CD14-positive monocyte (primary cell): ENCODE results near the gene ELMO2. TPM values are rescaled to one million over a fixed set of nuclear protein-coding genes. Genes with fewer than 3 reads are reported as not detected.

Experiments
- DNase-seq, 3 donors: peaks; one replicate each; pipeline ENCODE4 v3.0.0-alpha.2; 2011 to 2022
- H2AFZ ChIP-seq: 2 replicates; pipeline ENCODE4 v1.6.0; 2012; ENCODE audit warnings: mild to moderate bottlenecking, low read depth, low read length, inconsistent platforms; ENCODE audit not compliant: insufficient read depth, poor library complexity, severe bottlenecking
- H3K27ac ChIP-seq, 2 donors: 1 replicate in 1 of 2; 2 replicates in 1 of 2; pipeline ENCODE4 v1.5.1; 2012 to 2013; ENCODE audit warnings: low read length in 2 of 2, control low read depth in 1 of 2, inconsistent platforms in 1 of 2, low read depth in 1 of 2, mild to moderate bottlenecking in 1 of 2
- H3K27me3 ChIP-seq, 2 donors: one replicate each; pipeline versions ENCODE4 v1.6.0 to v1.6.1; 2011 to 2013; ENCODE audit warnings: low read length in 2 of 2; ENCODE audit not compliant: control insufficient read depth in 2 of 2, insufficient read depth in 2 of 2
- H3K36me3 ChIP-seq, 2 donors: replicated peaks in 1 of 2; 1 replicate in 1 of 2; 2 replicates in 1 of 2; pipeline versions ENCODE4 v1.5.1 to v1.6.1; 2012 to 2013; ENCODE audit warnings: low read length in 2 of 2, control low read depth in 1 of 2, inconsistent platforms in 1 of 2, mild to moderate bottlenecking in 1 of 2; ENCODE audit not compliant: insufficient read depth in 2 of 2, control insufficient read depth in 1 of 2
- H3K4me1 ChIP-seq, 2 donors: 1 replicate in 1 of 2; 2 replicates in 1 of 2; pipeline versions ENCODE4 v1.5.1 to v1.6.1; 2012 to 2013; ENCODE audit warnings: low read length in 2 of 2, control low read depth in 1 of 2, inconsistent platforms in 1 of 2, mild to moderate bottlenecking in 1 of 2, moderate library complexity in 1 of 2; ENCODE audit not compliant: insufficient read depth in 2 of 2, control insufficient read depth in 1 of 2
- H3K4me2 ChIP-seq: replicated peaks from 2 replicates; pipeline ENCODE3; 2012; ENCODE audit warnings: low read length, moderate library complexity, mild to moderate bottlenecking; ENCODE audit not compliant: poor library complexity, severe bottlenecking; ENCODE audit errors: extremely low read depth
- H3K4me3 ChIP-seq, 3 experiments: fragments of 200-600 bp in 1 of 3; sonication (generic) in 1 of 3; replicated peaks in 1 of 3; 1 replicate in 2 of 3; 2 replicates in 1 of 3; pipeline ENCODE4 v1.5.1; 2011 to 2013; ENCODE audit warnings: low read length in 3 of 3, mild to moderate bottlenecking in 3 of 3, control low read depth in 2 of 3, low read depth in 2 of 3, inconsistent platforms in 1 of 3, moderate library complexity in 1 of 3
- H3K79me2 ChIP-seq: 2 replicates; pipeline ENCODE4 v1.6.0; 2012; ENCODE audit warnings: mild to moderate bottlenecking, control low read depth, inconsistent platforms, low read length, moderate library complexity; ENCODE audit not compliant: insufficient read depth
- H3K9ac ChIP-seq: 2 replicates; pipeline ENCODE4 v1.6.0; 2017; ENCODE audit warnings: low read length, mild to moderate bottlenecking; ENCODE audit not compliant: insufficient read depth, poor library complexity, severe bottlenecking
- H3K9me3 ChIP-seq, 2 donors: replicated peaks in 1 of 2; 1 replicate in 1 of 2; 2 replicates in 1 of 2; pipeline versions ENCODE4 v1.5.1 to v1.6.1; 2012 to 2013; ENCODE audit warnings: low read length in 2 of 2, control low read depth in 1 of 2; ENCODE audit not compliant: control insufficient read depth in 1 of 2, insufficient read depth in 1 of 2
- H4K20me1 ChIP-seq: 2 replicates; pipeline ENCODE4 v1.6.0; 2012; ENCODE audit warnings: mild to moderate bottlenecking, low read length, control low read depth, moderate library complexity; ENCODE audit not compliant: insufficient read depth
- H3K27ac Mint-ChIP-seq, 7 donors: one replicate each; pipeline ENCODE4 v1.8.0; 2020; ENCODE audit warnings: mild to moderate bottlenecking in 7 of 7, mixed read lengths in 7 of 7, moderate library complexity in 6 of 7, inconsistent platforms in 2 of 7
- H3K27me3 Mint-ChIP-seq, 3 donors: one replicate each; pipeline ENCODE4 v1.8.0; 2021 to 2022; ENCODE audit warnings: low read depth in 3 of 3, mild to moderate bottlenecking in 3 of 3, mixed read lengths in 3 of 3, moderate library complexity in 3 of 3, inconsistent platforms in 1 of 3
- H3K36me3 Mint-ChIP-seq, 2 donors: one replicate each; pipeline ENCODE4 v1.8.0; 2020; ENCODE audit warnings: mixed read lengths in 2 of 2, inconsistent platforms in 1 of 2, mild to moderate bottlenecking in 1 of 2
- H3K4me1 Mint-ChIP-seq: one replicate; pipeline ENCODE4 v1.8.0; 2020; ENCODE audit warnings: mild to moderate bottlenecking, mixed read lengths
- H3K4me3 Mint-ChIP-seq, 2 donors: one replicate each; pipeline ENCODE4 v1.8.0; 2020; ENCODE audit warnings: mild to moderate bottlenecking in 2 of 2, mixed read lengths in 2 of 2, moderate library complexity in 1 of 2
- H3K9me3 Mint-ChIP-seq, 7 donors: one replicate each; pipeline ENCODE4 v1.8.0; 2020 to 2022; ENCODE audit warnings: mixed read lengths in 7 of 7, mild to moderate bottlenecking in 6 of 7, moderate library complexity in 6 of 7, inconsistent platforms in 2 of 7
- WGBS: methylation state at CpG from one replicate; pipeline ENCODE4 v1.1.5; 2013; ENCODE audit warnings: missing lambda C conversion rate; ENCODE audit not compliant: insufficient coverage; 5-methylcytosine and 5-hydroxymethylcytosine counted together
- intact Hi-C, 2 donors: fragments of 100-400 bp; cut with micrococcal nuclease; formaldehyde crosslinking; loops; one replicate each; pipeline versions ENCODE4 v1.15.0 to v1.15.1; 2023
- polyA plus RNA-seq, 3 donors: library from polyadenylated mRNA; depleted of rRNA in 1 of 3; unstranded in 2 of 3; stranded (reverse) in 1 of 3; fragments of 300-500 nt in 2 of 3; fragments of >200 nt in 1 of 3; fragmentation: Illumina TruSeq in 2 of 3; gene quantifications; 1 replicate in 2 of 3; 2 replicates in 1 of 3; pipeline ENCODE4 v1.2.3, GENCODE V29; 2012 to 2021
- TF ChIP-seq, protein P1 (sequence below): fragments of 200-600 bp; IDR thresholded peaks from one replicate; pipeline ENCODE4 v1.8.0; 2022; ENCODE audit warnings: antibody characterized with exemption, mild to moderate bottlenecking

ELMO2 gene
- polyA plus RNA-seq, 3 donors: 35.3 to 53.1 (median 42.3) TPM

DNA sequence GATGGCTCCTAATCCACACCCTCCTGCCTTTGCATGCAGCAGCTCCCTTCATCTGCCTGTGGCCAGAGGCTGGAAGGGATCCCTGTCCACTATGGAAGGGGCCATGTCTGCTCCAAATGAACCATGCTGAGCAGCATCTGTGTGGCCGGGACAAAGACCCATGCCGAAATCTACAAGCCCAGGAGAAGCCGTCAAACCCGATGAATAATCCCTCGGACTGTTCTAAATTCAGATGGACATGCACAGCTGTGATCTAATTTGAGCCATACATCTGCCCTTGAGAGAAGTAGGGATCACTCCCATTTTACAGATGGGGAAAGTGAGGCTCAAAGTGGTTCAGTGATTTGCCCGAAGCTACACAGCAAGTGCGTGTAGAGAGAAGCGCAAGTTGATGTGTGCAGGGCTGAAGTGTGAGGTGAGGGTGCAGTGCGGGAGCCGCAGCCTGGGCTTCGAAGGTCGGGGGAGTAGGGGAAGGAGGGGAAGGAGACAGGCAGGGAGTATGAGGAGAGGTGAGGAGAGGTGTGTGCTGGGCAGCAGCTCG is 75.5 kb downstream of the ELMO2 start:
- Histone ChIP-seq H3K79me2 (no peaks in the 10 kb centered on the region), H3K36me3 (no peaks in the 10 kb centered on the region), H3K9ac (no peak overlapping the region), H3K27ac (no peak overlapping the region), H3K9me3 (no peaks in the 10 kb centered on the region), H2AFZ (no peak overlapping the region), H3K27me3 (peaks cover 0 to 3% of the 10 kb centered on the region in 2 donors), H3K4me1 (no peaks in the 10 kb centered on the region), H4K20me1 (no peaks in the 10 kb centered on the region), H3K4me3 (no peak overlapping the region), H3K4me2 (no peak overlapping the region)
- Mint-ChIP-seq H3K27me3 (peaks cover 4 to 9% (median 5%) of the 10 kb centered on the region in 3 donors), H3K4me3 (no peak overlapping the region), H3K27ac (no peak overlapping the region), H3K4me1 (no peaks in the 10 kb centered on the region), H3K36me3 (no peaks in the 10 kb centered on the region), H3K9me3 (peaks cover 0 to 2% (median 0%) of the 10 kb centered on the region in 7 donors)
- TF ChIP-seq, protein P1, sequence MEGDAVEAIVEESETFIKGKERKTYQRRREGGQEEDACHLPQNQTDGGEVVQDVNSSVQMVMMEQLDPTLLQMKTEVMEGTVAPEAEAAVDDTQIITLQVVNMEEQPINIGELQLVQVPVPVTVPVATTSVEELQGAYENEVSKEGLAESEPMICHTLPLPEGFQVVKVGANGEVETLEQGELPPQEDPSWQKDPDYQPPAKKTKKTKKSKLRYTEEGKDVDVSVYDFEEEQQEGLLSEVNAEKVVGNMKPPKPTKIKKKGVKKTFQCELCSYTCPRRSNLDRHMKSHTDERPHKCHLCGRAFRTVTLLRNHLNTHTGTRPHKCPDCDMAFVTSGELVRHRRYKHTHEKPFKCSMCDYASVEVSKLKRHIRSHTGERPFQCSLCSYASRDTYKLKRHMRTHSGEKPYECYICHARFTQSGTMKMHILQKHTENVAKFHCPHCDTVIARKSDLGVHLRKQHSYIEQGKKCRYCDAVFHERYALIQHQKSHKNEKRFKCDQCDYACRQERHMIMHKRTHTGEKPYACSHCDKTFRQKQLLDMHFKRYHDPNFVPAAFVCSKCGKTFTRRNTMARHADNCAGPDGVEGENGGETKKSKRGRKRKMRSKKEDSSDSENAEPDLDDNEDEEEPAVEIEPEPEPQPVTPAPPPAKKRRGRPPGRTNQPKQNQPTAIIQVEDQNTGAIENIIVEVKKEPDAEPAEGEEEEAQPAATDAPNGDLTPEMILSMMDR: no peak
- intact Hi-C loops: no loop called here
- DNase-seq: no peak
- WGBS: 93% methylated on average over 13 of the region's 13 CpGs

DNA sequence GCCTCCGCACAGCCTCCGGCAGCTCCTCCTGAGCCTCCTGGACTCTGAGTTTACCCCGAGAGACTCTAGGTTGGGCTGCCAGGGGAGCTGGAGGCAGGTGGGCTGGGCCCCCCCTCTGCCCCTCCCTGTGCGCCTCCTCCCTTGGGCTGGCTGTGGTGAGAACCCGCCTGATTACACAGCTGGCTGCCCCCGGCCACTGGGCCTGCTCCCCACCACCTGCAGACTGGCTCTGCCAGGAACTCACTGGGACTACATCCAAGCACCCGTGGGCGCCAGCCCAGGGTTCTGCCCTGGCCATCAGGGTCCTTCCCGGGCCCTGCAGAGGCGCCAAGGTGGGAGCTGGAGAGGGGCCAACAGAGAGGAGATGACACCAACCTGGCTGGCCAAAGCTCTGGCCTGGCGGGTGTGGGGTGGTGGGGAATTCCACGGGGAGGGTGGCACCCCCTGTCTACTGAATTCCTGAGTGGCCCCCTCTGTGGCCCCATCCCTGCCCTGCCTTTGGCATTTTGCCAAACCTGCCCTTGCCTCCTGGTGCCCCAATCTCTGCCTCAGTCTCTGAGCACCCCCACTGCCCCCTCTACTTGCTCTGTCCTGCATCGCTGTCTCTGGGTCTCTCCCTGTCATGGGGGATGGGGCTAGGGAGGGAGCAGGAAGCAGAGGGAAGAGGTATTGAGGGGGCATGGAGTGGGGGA is 76.2 kb downstream of the ELMO2 start:
- Histone ChIP-seq H3K79me2 (no peaks in the 10 kb centered on the region), H3K9me3 (no peaks in the 10 kb centered on the region), H4K20me1 (no peaks in the 10 kb centered on the region), H2AFZ (no peak overlapping the region), H3K4me1 (no peaks in the 10 kb centered on the region), H3K36me3 (no peaks in the 10 kb centered on the region), H3K27ac (no peak overlapping the region), H3K9ac (no peak overlapping the region), H3K4me2 (no peak overlapping the region), H3K27me3 (peaks cover 0 to 3% of the 10 kb centered on the region in 2 donors), H3K4me3 (no peak overlapping the region)
- no peak overlapping the region for H3K4me3 Mint-ChIP-seq
- peaks cover 3 to 9% (median 5%) of the 10 kb centered on the region in 3 donors for H3K27me3 Mint-ChIP-seq
- no peaks in the 10 kb centered on the region for H3K36me3 Mint-ChIP-seq
- TF ChIP-seq, protein P1: no peak
- peaks cover 0 to 2% (median 0%) of the 10 kb centered on the region in 7 donors for H3K9me3 Mint-ChIP-seq
- intact Hi-C loops: no loop called here
- H3K4me1 Mint-ChIP-seq: no peaks in the 10 kb centered on the region
- H3K27ac Mint-ChIP-seq: no peak overlapping the region
- WGBS: 60% methylated on average over 5 of the region's 13 CpGs
- no peak for DNase-seq
